Type B pancreatic cell (in vitro differentiated cells): ENCODE data around the gene TMC4. TPM values are rescaled to one million over a fixed set of nuclear protein-coding genes. Genes with fewer than 3 reads are reported as not detected.
A peak's percentile ranks its signal among the peaks of the same experiment; 100 is the strongest.

Experiments
- DNase-seq: peaks from one replicate; pipeline ENCODE4 v3.0.0; 2021; ENCODE audit warnings: mixed read lengths; ENCODE audit not compliant: unreplicated experiment; ENCODE audit errors: extremely low spot score
- H3K27ac Mint-ChIP-seq: 2 replicates; pipeline ENCODE4 v1.8.0; 2021; ENCODE audit warnings: mild to moderate bottlenecking, mixed read lengths
- H3K27me3 Mint-ChIP-seq: 2 replicates; pipeline ENCODE4 v1.8.0; 2021; ENCODE audit warnings: mixed read lengths
- H3K36me3 Mint-ChIP-seq: 2 replicates; pipeline ENCODE4 v1.8.0; 2021; ENCODE audit warnings: mixed read lengths
- H3K4me1 Mint-ChIP-seq: one replicate; pipeline ENCODE4 v1.8.0; 2021; ENCODE audit warnings: mixed read lengths; ENCODE audit not compliant: unreplicated experiment
- H3K4me3 Mint-ChIP-seq: 2 replicates; pipeline ENCODE4 v1.8.0; 2021; ENCODE audit warnings: mild to moderate bottlenecking, mixed read lengths
- H3K9me3 Mint-ChIP-seq: 2 replicates; pipeline ENCODE4 v1.8.0; 2021; ENCODE audit warnings: mixed read lengths
- total RNA-seq: library from RNA; stranded (reverse); gene quantifications from 2 replicates; pipeline ENCODE4 v1.2.1, GENCODE V29; 2021; ENCODE audit warnings: low replicate concordance
- TF ChIP-seq, protein P1 (sequence below): fragments of 200-600 bp; sonication (generic); conservative IDR thresholded peaks from 2 replicates; pipeline ENCODE4 v1.5.0; 2021; ENCODE audit warnings: antibody characterized with exemption, mild to moderate bottlenecking

Gene TMC4
- total RNA-seq, 1 donor from 2014 or later, result 24.2 TPM

DNA sequence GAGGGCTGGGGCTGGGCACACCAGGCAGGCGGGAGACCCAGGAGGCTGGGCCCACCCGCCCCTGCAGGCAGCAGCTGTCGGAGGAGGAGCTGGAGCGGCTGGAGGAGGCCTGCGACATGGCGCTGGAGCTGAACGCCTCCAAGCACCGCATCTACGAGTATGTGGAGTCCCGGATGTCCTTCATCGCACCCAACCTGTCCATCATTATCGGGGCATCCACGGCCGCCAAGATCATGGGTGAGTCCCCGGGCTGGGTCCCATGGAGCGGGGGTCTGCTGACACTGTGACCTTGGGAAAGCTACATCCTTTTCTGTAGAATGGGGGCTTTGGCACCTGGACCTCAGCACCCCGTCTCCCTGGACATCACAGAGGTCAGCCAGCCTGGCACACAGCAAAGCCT is 49.3 kb downstream of the TMC4 start:
- TF ChIP-seq, protein P1, sequence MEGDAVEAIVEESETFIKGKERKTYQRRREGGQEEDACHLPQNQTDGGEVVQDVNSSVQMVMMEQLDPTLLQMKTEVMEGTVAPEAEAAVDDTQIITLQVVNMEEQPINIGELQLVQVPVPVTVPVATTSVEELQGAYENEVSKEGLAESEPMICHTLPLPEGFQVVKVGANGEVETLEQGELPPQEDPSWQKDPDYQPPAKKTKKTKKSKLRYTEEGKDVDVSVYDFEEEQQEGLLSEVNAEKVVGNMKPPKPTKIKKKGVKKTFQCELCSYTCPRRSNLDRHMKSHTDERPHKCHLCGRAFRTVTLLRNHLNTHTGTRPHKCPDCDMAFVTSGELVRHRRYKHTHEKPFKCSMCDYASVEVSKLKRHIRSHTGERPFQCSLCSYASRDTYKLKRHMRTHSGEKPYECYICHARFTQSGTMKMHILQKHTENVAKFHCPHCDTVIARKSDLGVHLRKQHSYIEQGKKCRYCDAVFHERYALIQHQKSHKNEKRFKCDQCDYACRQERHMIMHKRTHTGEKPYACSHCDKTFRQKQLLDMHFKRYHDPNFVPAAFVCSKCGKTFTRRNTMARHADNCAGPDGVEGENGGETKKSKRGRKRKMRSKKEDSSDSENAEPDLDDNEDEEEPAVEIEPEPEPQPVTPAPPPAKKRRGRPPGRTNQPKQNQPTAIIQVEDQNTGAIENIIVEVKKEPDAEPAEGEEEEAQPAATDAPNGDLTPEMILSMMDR, result no peak
- no peaks in the 10 kb centered on the region for H3K9me3 Mint-ChIP-seq
- no peak overlapping the region for H3K27ac Mint-ChIP-seq
- peaks cover 9% of the 10 kb centered on the region for H3K36me3 Mint-ChIP-seq
- no peaks in the 10 kb centered on the region for H3K27me3 Mint-ChIP-seq
- no peak for DNase-seq
- H3K4me3 Mint-ChIP-seq, result no peak overlapping the region
- no peaks in the 10 kb centered on the region for H3K4me1 Mint-ChIP-seq

DNA sequence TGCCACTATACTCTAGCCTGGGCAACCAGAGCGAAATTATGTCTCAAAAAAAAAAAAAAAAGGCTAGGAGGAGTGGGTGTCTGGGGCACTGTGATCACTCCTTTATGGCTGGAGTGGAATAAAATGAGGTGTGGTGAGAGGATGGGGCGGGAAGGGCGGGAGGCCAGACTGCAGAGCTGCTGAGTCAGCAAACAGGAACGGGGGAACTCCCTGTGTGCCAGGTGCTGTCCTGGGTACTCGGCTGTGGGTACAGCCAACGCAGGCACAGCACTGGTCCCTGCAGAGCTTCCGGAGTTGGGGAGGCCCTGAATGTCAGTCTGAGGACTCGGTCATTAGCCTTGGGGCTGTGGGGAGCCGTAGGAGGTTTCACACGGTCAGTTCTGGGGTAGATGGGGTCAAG is 51.7 kb downstream of the TMC4 start:
- no peak for DNase-seq
- peaks cover 4% of the 10 kb centered on the region for H3K36me3 Mint-ChIP-seq

DNA sequence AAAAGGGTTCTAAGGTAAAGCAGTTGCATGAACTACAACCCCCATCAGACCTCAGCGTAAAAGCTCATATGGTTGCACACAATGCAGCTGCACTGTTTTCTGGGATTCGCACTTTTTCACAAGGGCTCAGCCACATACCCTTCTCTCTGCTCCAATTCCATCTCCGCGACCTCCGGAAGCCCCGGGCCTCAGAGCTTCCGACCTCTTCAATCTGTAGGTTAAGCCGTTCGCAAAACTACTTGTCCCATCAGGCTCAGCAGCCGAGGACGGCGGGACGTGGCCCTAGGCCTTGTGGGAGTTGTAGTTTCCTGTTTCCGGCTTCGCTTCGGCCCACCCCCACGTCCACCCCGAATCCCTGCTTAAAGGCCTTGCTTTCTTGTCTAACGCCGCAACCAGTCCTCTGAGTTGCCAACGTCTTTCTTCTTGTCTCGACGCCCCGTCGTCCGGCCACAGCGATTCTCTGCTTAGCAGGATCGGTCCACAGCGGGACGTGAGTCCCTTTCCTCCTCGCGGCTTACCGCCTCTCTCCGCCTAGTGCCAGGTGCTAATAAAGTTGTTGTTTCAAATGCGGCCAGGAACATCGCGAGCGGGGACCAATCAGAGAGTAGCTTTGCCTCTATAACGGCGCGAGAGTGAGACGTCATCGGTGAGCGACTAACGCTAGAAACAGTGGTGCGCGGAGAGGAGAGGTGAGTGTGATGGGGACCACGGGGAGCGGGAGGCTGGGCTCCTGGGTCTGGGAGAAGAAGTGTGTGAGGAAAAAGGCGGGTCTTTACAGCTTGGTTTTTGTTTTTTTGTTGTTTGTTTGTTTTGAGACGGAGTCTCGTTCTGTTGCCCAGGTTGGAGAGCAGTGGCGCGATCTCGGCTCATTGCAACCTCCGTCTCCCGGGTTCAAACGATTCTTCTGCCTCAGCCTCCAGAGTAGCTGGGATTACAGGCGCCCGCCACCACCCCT is 57.6 kb downstream of the TMC4 start, which contains the start of the genes PRPF31 and TFPT:
Gene PRPF31, plus strand, starts transcription at position 646 of the 955 bp plus-strand sequence. CDS start 2,525 bp downstream, outside the sequence.
Gene TFPT, minus strand, starts transcription at position 549 of the 955 bp plus-strand sequence. Its CDS starts 388 bp downstream, at position 161.
- peak; percentile 94 for DNase-seq
- no peaks in the 10 kb centered on the region for H3K27me3 Mint-ChIP-seq
- peaks cover 23% of the 10 kb centered on the region for H3K4me1 Mint-ChIP-seq
- H3K4me3 Mint-ChIP-seq, result peak within 1 kb of the TSS; percentile 96
- TF ChIP-seq, protein P1, result no peak
- H3K36me3 Mint-ChIP-seq, result peaks cover 9% of the 10 kb centered on the region
- no peaks in the 10 kb centered on the region for H3K9me3 Mint-ChIP-seq
- peak within 1 kb of the TSS; percentile 93 for H3K27ac Mint-ChIP-seq

More for the DNA sequence above, 51.7 kb downstream of the TMC4 start:
- Mint-ChIP-seq H3K4me1 (peaks cover 8% of the 10 kb centered on the region), H3K27ac (no peak overlapping the region), H3K4me3 (no peak overlapping the region), H3K9me3 (no peaks in the 10 kb centered on the region), H3K27me3 (no peaks in the 10 kb centered on the region)
- TF ChIP-seq, protein P1, result no peak

DNA sequence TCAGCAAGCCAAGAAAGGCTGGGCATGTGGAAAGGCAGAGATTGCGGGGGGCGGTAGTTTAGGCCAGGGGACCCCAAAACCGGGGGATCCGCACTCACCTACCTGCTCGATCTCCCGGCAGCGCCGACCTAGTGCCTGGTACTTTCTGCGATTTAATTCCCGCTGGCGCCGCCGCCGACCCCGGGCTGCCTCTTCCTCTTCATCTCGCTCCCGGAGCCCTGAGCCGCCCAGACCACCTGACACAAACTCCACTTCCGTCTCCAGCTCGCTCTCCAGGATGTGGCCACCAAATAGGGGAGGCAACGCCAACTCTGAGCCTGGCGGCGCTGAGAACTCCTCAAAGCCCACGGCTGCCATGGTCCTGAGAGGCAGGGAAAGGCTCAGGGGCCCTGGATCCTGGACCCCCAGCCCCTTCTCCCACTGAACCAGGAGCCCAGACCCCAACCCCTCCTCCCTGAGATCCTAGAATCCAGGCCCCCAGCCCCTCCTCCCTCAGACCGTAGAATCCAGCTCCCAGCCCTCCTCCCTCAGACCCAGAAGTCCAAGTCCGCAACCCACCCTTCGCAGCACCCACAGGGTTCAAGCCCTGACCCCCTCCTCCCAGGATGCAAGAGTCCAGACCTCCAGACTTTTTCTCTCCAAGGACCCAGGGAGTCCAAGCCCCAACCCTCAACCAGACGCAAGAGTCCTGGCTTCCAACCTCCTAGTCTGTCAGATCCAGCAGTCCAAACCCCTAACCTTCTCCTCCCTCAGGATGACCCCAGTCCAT is 58.4 kb downstream of the TMC4 start:
- H3K9me3 Mint-ChIP-seq, result no peaks in the 10 kb centered on the region
- TF ChIP-seq, protein P1, result no peak
- H3K27ac Mint-ChIP-seq, result peak overlapping the region; percentile 93
- peaks cover 9% of the 10 kb centered on the region for H3K36me3 Mint-ChIP-seq
- peak overlapping the region; percentile 96 for H3K4me3 Mint-ChIP-seq
- no peak for DNase-seq
- H3K4me1 Mint-ChIP-seq, result peaks cover 23% of the 10 kb centered on the region
- no peaks in the 10 kb centered on the region for H3K27me3 Mint-ChIP-seq

Other genes starting within 250 kb of the TMC4 start
- 0.05 and 0.97 TPM in 2 replicates for gene CACNG8, start 210.2 kb downstream of the TMC4 start, total RNA-seq
- 0.27 and 0.98 TPM in 2 replicates for gene CACNG6, start 181.5 kb downstream of the TMC4 start, total RNA-seq
- not detected in 2 replicates for gene VSTM1, start 109.3 kb downstream of the TMC4 start, total RNA-seq
- gene TARM1, start 91.8 kb downstream of the TMC4 start, total RNA-seq, result not detected in 2 replicates
- not detected in 2 replicates for gene OSCAR, start 72.4 kb downstream of the TMC4 start, total RNA-seq
- 140 and 155 TPM in 2 replicates for gene NDUFA3, start 70.3 kb downstream of the TMC4 start, total RNA-seq
- 14.1 and 17.0 TPM in 2 replicates for gene TFPT, start 57.5 kb downstream of the TMC4 start, total RNA-seq
- gene PRPF31, start 57.4 kb downstream of the TMC4 start, total RNA-seq, result 80.5 and 89.8 TPM in 2 replicates
- 55.4 and 72.9 TPM in 2 replicates for gene CNOT3, start 35.4 kb downstream of the TMC4 start, total RNA-seq
- 6.6 and 7.5 TPM in 2 replicates for gene LENG1, start 13.4 kb downstream of the TMC4 start, total RNA-seq
- 73.3 and 86.7 TPM in 2 replicates for gene MBOAT7, start 16.4 kb upstream of the TMC4 start, total RNA-seq
- gene TSEN34, start 18.1 kb upstream of the TMC4 start, total RNA-seq, result 39.3 and 41.9 TPM in 2 replicates
- 1,437 and 1,455 TPM in 2 replicates for gene RPS9, start 27.7 kb upstream of the TMC4 start, total RNA-seq
- not detected in 2 replicates for gene LILRB3, start 49.8 kb upstream of the TMC4 start, total RNA-seq
- not detected in 2 replicates for gene LILRA6, start 69.6 kb upstream of the TMC4 start, total RNA-seq
- gene LILRB5, start 84.1 kb upstream of the TMC4 start, total RNA-seq, result not detected in 2 replicates
- gene LILRB2, start 108.0 kb upstream of the TMC4 start, total RNA-seq, result not detected in 2 replicates
- not detected in 2 replicates for gene LILRA5, start 140.0 kb upstream of the TMC4 start, total RNA-seq
- gene LILRA4, start 166.0 kb upstream of the TMC4 start, total RNA-seq, result not detected in 2 replicates
- not detected in 2 replicates for gene LAIR1, start 191.8 kb upstream of the TMC4 start, total RNA-seq
- 8.7 and 50.7 TPM in 2 replicates for gene TTYH1, start 242.3 kb upstream of the TMC4 start, total RNA-seq